Measurements from ENCODE around the gene RASL10B.

RASL10B gene

DNA sequence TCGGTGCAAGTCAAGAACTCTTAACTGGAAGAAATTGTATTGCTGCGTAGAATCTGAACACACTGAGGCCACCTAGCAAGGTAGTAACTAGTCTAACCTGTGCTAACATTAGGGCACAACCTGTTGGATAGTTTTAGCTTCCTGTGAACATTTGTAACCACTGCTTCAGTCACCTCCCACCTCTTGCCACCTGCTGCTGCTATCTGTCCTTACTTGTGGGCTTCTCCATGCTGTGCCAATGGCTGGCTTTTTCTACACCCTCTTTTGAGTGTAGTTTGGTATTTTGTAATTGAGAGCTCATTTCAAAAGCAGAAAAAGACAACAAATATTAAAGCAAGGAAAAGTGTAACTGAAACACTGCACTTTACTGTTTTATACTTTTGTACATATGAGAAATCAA is 7.7 kb upstream of the RASL10B start:
- no peak for DNase-seq

DNA sequence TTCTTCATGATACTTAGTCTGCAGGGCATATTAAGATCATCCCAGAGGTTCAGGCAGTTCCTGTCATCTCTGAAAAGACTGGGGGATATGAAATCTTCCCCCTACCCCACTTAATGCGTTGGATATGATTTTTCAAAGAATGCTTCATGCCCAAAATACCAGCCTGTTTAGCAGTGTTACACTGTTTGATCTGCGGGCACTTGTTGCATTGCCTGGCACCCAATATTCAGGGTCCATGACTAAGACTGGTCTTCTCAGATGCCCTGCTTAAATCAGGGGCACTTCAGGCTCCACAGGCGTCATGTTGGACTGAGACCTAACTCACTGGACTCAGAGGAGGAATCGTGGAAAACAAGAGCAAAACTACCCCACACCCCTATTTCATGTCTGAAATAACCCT is 6.4 kb upstream of the RASL10B start:
- no peak for DNase-seq

DNA sequence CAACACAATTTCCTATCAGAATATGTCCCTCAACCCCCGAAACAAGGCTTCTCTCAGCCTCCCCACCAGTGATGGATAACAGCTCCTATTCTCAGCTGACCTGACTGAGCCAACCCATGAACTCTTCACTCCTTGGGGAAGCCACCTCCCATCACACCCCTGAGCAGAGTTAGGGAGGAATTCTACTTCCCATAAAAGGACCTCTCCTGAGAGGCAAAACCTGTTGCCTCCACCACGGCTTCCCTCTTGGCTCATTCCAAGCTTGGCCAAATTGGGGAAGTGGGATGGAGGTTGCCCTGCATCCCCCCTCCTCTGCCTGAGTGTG is 5.7 kb upstream of the RASL10B start:
- no peak for DNase-seq

DNA sequence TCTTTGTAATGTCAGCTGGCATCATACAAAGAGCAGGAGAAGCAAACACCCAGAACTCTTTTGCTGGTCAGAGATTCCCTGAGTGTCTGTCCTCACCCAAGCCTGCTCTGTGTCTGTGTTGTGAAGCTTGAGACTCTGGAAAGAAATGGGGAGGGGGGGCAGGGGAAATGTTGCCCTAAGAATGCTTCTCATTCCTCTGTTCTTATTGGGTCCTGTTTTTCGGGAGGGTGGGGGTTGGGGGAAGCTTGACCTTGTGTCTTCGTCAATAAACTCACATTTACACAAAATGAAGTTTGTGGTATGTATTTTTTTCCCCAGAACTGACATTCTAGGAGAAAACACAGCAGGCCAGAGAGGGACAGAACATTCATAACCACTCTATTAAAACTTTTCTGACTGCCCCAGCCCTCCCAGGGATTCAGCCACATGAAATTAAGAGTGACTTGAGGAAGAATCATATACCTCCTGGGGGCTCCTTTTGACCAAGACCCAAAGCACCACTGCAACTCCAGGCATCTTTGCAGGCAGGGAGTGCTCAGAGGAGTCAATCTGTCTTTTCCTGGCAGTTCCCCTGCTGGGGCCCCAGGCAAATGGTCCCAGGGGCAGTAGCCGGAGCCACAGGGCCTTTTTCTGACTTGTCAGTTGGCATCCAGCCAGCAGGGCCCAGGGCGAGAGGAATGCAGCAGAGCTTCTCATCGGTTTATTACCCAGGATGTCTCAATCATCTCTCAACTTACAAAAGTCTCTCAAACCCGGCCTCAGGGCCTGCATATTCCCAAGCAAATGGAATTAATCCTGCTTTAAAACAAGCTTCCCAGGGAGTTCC is 5.1 kb upstream of the RASL10B start:
- DNase-seq = no peak

DNA sequence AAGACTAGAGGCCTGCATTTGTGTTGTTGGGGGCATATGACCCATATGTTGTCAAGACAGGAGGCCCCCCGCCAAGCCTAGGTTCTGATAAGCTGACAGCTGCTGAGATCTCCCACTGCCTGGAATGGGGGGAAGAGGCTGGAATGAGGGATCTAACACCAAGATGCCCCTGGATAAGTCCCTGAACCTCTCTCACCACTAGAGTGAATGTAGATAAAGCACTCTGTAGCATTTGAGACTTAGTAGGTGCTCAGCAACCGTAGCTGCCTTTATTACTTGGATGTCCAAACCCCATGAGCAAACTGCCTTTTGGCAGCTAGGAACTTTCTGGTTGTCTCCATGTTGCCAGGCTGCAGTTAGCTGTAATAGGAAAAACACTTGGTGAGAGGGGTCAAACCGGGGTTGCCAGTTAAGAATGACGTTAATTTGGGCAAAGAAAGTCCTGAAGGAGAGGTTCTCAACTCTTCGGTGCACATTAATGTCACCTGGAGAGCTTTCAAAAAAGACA is 4.4 kb upstream of the RASL10B start:
- no peak for DNase-seq

DNA sequence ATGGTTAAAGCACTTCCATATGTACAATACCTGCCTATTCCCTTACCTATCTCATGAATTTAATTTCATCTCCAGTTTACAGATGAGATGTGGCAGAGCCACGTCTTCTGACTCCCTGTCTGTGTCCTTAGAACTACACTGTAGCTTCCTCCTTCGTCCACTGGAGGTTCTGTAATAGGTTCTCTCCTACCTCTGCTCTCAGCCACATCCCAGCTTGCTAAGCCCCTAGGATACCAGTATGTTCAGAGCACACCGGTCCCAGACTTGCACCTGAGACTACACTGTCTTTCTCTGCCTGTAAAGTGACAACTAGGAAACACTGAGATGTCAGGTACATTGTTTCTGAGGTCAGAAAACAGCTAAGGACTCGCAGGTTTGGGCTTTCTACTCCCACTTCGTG is 3.8 kb upstream of the RASL10B start:
- no peak for DNase-seq

DNA sequence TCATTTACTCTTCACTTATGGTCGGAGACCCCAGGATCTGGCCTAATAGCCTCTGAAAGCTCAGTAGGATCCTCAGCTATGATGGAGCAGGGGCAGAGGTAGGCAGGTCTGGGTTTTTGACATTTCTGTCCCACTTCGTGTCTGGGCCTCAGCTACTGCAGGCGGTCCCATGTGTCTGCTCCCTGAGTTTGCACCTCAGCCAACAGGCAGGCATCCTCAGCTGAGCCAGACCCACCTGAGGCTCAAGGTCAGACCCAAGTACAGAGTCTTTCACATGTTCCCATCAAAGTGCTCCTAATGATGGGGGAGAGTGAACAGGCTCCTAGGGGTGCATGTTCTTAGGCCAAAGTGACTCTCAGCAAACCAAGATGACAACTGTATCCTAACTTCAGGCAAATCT is 2.9 kb upstream of the RASL10B start:
- no peak for DNase-seq

DNA sequence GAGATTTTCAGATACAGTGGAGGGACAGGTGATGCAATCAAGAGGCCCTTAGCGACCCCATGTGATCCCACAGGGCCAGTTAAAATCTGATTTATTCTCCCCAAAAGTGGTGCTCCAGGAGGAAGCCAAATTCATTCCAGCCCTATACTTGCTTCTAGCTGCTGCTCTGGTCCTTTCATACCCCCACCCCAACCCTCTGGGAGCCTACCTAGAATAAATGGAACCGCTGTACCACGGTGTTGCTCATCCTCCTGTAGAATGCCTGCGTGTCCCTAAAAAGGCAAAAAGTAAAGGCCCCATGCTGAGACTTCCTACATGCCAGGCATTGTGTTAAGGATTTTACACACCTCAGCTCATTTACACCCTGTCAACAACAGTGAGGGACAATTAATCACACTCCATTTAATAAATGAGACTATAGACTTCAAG is 2.0 kb upstream of the RASL10B start:
- no peak for DNase-seq

DNA sequence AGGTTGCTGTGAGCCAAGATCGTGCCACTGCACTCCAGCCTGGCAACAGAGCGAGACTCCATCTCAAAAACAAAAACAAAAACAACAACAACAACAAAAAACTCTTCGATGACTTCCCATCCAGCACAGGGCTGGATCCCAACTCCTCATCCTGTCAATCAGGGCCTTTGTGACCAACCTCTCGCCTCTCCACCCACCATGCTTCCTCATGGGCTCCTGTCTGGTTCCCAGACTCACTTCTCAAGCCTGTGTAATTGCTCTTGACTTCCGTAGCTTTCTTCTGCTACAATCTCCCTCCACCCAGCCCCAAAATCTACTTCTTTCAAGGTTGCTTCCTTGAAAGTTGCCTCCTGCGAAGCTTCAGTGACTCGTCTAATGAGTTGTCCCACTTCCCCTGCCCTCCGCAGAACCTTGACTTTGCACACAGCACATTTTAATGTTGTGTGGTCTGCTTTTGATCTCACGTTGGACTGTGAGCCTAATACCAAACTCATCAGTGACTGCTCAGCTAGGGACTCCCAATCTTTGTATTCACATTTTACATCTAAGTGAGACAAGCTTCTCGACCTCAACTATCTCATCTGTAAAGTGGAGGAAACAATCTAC is 936 bp upstream of the RASL10B start:
- no peak for DNase-seq

DNA sequence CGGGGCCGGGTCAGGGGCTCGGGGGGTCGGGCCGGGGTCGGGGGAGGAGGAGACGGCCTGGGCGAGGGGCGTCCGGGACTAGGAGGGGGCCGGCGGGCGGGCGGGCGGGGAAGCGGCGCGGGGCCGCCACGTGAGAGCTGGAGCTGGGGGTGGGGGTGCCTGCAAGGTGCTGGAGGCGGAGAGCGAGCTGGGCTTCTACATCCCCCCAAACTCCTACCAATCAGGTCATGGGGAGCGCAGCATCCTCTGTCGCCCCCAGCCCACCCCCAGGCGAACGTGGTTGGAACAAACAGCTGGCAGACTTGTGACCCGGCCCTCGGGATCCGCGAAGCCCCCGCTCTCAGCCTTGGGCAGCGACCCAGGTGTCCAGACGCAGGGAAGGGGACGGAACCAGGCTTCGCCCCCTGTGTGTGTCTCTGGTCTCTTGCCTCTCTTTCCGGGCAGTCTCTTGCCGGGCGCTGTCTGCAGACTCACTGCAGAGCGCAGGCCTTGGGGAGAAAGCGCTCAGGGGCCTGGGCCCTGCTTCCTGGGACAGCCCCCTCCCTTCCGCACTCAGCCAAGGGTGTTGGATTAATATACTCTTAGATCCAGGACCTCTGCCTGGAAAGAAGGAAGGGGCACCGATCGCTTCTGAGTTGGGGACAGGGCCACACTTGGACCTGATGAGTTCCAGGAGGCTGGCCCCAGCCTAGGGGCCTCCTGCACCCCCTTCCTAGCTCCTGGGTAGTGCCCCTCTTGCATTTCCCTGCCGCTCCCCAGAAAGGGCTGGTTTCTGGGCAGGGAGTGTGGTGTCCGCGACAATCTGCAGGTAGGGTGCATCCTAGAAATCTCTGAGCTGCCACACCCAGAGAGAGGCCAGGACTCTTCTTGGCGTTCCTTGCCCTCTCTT is 722 bp downstream of the RASL10B start:
- DNase-seq = no peak

DNA sequence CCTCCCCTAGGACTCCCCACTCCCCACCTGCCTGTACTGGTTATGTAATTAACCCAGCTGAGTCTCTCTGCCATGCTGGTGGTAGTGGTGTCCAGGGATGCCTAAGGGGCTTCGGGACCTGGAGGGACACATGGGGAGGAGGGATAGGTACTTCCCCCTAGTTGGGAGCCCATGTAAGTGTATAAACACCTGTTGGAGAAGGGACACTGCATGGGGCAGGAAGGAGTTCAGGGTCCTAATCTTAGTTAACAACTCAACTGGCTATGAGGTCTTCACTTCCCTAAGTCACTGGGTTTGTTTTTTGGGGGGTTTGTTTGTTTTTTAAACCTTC is 1.3 kb downstream of the RASL10B start:
- DNase-seq = no peak

DNA sequence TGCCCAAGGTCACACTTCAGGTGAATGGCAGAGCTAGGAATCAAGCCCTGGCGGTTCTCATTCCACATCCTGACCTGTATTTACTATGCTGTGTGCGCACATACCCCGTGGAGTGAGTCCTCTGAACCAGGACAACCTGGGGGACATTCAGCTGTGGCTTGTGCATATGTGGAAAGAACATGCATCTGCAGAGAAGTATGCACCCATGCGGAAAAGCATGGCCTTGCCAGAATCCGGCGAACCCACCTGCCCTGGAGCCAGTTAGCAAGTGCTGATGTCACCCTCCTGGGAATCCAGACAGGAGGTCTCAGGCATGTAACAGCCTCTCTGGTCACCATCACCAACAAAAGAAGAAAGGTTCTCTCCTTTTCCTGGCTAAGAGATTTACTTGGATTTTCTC is 1.9 kb downstream of the RASL10B start:
- no peak for DNase-seq

DNA sequence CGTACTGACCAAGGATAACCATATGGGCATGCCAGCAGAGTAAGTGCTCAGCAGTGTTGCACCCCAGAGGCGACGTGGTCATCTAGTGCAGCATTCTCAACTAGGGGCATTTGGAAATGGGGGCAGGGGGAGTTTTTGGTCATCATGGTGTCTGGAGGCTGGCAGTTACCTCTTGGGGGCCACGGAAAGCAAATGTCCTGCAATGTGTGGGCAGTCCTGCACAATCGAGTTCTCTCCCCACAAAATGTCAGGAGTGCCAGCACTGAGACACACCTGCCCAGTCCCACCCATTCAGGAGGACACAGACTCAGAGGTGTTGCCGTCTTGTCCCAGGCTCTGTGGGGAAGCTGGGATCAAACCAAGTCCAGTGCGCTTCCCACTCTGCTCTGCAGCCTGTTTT is 3.0 kb downstream of the RASL10B start:
- DNase-seq = no peak

DNA sequence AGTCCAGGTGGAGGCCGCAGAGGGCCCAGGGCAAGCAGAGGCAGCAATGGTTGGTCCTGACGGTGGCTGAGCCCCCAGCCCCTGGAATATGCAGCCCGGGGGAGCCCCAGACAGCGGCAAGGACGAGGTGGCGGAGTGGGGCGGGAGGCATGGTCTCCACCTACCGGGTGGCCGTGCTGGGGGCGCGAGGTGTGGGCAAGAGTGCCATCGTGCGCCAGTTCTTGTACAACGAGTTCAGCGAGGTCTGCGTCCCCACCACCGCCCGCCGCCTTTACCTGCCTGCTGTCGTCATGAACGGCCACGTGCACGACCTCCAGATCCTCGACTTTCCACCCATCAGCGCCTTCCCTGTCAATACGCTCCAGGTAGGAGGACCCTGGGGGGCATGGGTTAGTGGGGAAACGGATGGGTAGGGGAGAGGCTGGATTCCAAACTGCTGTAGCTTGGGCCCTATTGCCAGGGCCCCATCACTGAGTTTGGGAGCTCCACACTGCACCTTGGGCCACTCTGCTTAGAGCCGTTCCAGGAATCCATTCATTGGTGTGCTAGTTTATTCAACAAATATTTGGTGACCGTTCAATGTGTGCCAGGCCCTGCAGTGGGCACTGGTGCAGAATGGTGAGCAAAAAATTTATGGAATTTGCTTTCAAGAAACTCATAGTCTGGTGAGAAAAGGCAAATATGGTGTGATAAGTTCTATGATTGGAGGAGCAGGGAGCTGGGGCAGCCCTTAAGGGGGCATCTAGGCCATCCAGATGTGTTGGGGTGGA is 3.8 kb downstream of the RASL10B start:
- DNase-seq = no peak

DNA sequence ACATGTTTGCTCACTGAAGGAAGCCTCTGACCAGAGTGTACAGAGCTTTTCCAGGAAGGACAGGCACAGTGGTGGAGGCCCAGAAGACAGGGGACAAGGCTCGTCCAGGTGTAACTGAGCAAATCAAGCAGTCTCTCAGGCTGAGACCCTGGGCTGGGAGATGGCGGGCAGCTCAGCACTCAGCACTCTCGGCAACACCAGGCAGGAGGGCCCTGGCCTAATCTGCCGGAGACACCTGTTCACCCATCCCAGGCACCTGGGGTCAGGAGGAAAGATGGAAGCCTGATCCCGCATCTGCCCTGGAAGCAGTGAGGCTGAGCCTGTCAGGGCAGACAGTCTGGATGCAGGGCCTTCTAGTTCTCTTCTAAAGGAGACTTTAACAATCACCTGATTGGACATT is 4.8 kb downstream of the RASL10B start:
- DNase-seq = no peak

DNA sequence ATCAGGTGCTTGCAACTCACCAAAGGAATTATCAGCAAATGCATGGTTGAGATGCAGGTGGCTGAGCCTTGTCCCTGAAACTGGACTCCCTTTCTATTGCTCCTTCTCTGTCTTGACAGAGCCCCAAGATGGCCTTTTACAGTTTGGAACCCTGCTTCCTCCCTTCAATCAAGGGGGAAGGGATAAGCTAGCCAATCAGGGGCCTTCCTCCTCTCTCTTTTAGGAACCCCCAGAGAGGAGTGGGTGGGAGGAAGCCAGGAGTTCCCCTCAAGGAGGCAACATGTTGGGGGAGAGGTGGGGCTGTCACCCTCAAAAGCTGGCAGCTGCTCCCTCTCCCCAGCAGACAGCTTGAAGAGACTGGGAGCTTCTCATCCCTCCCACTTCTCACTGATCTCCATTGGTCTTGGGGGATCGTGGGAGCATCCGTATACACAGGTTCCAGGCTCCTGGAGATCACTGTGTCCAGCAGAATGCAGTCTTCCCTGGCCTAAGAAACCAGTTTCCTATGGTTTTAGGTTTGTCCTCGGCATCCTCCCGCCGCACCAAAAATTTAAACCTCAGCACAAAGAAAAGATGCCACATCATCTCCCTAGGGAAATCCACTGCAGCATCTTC is 7.2 kb downstream of the RASL10B start:
- no peak for DNase-seq

DNA sequence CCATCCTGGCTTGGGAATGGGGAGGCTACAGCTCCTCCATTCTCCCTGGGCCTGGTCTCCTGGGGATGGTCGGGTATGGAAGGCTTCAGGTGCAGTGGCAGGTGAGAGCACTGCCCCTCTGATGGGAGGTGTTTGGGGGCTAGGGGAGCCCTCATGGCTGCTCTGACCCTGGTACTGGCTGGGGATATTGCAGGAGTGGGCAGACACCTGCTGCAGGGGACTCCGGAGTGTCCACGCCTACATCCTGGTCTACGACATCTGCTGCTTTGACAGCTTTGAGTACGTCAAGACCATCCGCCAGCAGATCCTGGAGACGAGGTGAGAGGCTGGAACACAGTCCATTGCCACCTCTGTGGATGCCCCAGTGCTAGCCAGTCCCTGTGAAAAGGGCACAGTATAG is 8.8 kb downstream of the RASL10B start:
- no peak for DNase-seq

DNA sequence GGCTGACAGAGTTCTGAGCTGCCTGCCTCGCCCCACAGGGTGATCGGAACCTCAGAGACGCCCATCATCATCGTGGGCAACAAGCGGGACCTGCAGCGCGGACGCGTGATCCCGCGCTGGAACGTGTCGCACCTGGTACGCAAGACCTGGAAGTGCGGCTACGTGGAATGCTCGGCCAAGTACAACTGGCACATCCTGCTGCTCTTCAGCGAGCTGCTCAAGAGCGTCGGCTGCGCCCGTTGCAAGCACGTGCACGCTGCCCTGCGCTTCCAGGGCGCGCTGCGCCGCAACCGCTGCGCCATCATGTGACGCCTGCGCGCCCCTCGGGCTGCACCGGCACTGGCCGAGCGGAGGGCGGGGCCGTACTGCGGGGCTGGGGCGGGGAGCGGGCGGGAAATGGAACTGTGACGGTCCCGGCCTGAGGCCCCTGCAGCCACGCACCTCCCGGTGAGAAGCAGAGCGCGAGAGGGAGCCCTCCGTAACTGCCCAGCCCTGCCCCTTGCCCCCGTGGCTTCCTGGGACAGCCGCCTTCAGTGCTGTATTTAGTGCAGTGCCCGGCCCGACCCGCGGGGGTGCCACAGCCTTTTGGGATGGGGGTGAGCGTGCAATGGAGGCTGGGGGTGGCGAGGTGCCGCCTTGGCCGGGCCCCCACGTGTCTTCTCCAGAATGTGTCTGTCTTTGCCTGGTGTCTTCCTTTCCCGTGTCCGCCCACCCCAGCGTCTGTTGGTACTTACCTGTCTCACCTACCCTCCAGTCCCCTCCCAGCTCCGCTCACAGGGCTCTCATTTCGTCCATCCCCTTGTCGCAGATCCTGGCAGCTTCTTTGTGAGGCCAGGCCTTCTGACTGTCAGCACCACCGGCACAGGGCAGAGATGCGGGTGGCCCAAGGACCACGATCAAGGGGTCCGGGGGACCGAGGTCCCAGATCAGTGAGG is 9.8 kb downstream of the RASL10B start:
- peak; percentile 39 for DNase-seq

DNA sequence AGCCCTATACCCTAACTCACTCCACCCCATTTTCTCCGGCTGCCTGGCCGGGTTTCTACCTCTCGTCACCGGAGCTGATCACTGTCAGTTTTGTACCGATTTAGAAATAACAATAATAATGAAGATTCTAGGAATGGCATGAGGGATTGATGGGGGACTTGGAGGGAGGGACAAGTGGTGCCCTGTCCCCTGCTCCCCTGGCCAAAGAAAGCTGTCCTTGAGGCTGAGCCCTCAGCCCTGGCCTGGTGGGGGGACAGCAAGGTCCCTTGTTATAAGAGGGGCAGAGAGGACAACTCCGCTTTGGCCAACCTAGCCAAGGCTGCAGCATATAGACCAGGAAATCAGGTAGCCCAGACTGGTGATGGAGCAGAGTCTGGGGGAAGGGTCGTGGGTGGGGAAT is 11.1 kb downstream of the RASL10B start:
- no peak for DNase-seq

DNA sequence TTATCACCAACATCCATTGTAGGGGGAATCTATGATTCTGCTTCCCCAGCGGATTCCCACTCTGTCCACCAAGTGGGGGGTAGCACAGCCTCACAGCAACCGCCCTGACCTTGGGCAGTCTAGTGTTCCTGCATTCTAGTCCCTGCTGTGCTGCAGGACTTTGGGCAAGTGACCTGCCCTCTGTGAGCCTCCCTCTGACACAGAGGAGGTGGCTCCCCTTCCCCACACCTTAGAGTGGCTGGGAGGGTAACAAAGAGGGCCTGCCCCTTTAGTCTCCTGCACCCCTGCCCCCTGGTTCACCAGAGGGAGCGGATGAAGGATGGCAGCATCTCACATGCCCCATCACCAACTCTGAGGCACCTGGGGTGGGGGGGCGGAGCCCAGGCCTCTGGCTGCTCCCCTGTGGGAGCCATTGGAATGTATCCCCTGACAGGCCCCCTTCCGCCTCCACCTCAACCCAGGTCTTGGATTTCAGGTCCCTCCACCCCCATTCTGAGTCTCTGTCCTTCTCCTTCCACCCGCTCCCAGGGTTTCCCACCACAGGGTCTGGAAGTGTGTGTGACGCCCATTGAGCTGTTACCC is 11.5 kb downstream of the RASL10B start:
- no peak for DNase-seq
